Measurements from ENCODE around the gene SHLD1.

- TF ChIP-seq CTCF (IDR thresholded peaks at IDR 0.05; ENCODE audit: insufficient read depth, low read depth, low read length), result no peak
- no peak for TF ChIP-seq EZH2 (IDR thresholded peaks at IDR 0.05; ENCODE audit: insufficient read depth, low read length)
These were observed 130.1 kb downstream of the SHLD1 start for GRCh38 chr20:5880326-5880725.
